ENCODE measurements around the gene FGGY.

Gene FGGY

GRCh38 chr1:59391212-59392179, 94.6 kb downstream of the FGGY start:
- no peak for DNase-seq

- no peak for DNase-seq
Measured at GRCh38 chr1:59393211-59394180, 96.6 kb downstream of the FGGY start.

- DNase-seq: no peak
Measured at GRCh38 chr1:59394706-59395425, 98.0 kb downstream of the FGGY start.

GRCh38 chr1:59396387-59396786, 99.5 kb downstream of the FGGY start:
- DNase-seq: no peak

- no peak for DNase-seq
Measured at GRCh38 chr1:59397139-59397858, 100.4 kb downstream of the FGGY start.

GRCh38 chr1:59399642-59400041, 102.7 kb downstream of the FGGY start:
- no peak for DNase-seq

- no peak for DNase-seq
Measured at GRCh38 chr1:59401581-59401980, 104.7 kb downstream of the FGGY start.

GRCh38 chr1:59404796-59405195, 107.9 kb downstream of the FGGY start:
- no peak for DNase-seq

- DNase-seq: no peak
Measured at GRCh38 chr1:59406437-59407164, 109.7 kb downstream of the FGGY start.

- DNase-seq: no peak
Measured at GRCh38 chr1:59408608-59409240, 111.8 kb downstream of the FGGY start.

- no peak for DNase-seq
Measured at GRCh38 chr1:59409549-59409948, 112.7 kb downstream of the FGGY start.

- DNase-seq: no peak
Measured at GRCh38 chr1:59409986-59410385, 113.1 kb downstream of the FGGY start.

- DNase-seq: no peak
Measured at GRCh38 chr1:59410457-59410856, 113.6 kb downstream of the FGGY start.

GRCh38 chr1:59411147-59411546, 114.3 kb downstream of the FGGY start:
- no peak for DNase-seq

GRCh38 chr1:59412718-59413326, 115.9 kb downstream of the FGGY start:
- DNase-seq: no peak

GRCh38 chr1:59413327-59413720, 116.4 kb downstream of the FGGY start:
- DNase-seq: no peak

GRCh38 chr1:59414406-59415133, 117.7 kb downstream of the FGGY start:
- DNase-seq: no peak

GRCh38 chr1:59415286-59415850, 118.5 kb downstream of the FGGY start:
- no peak for DNase-seq

- DNase-seq: no peak
Measured at GRCh38 chr1:59415881-59416280, 119.0 kb downstream of the FGGY start.
